H9 (cell line): ENCODE measurements around the gene EXOC2. TPM values are rescaled to one million over a fixed set of nuclear protein-coding genes. Genes with fewer than 3 reads are reported as not detected.

Experiments
- DNase-seq: peaks from one replicate; pipeline ENCODE4 v3.0.0-alpha.2; 2017
- H2AFZ ChIP-seq: one replicate; pipeline ENCODE4 v1.6.1; 2013; ENCODE audit warnings: mild to moderate bottlenecking, low read length, control low read depth, moderate library complexity
- H2AK5ac ChIP-seq: 2 replicates; pipeline ENCODE4 v1.6.1; 2013; ENCODE audit warnings: low read length, control low read depth, mixed read lengths; ENCODE audit not compliant: insufficient read length
- H2BK120ac ChIP-seq: one replicate; pipeline ENCODE4 v1.6.1; 2013; ENCODE audit warnings: low read depth, mild to moderate bottlenecking, low read length, control low read depth, inconsistent platforms; ENCODE audit not compliant: poor library complexity, severe bottlenecking
- H2BK12ac ChIP-seq: 2 replicates; pipeline ENCODE4 v1.6.1; 2013; ENCODE audit warnings: low read length, control low read depth, mixed read lengths, low read depth; ENCODE audit not compliant: insufficient read length
- H2BK15ac ChIP-seq: 2 replicates; pipeline ENCODE4 v1.6.1; 2013; ENCODE audit warnings: low read depth, low read length, control low read depth
- H2BK20ac ChIP-seq: one replicate; pipeline ENCODE4 v1.6.1; 2013; ENCODE audit warnings: low read depth, mild to moderate bottlenecking, low read length, control low read depth, inconsistent platforms; ENCODE audit not compliant: poor library complexity, severe bottlenecking
- H2BK5ac ChIP-seq: 2 replicates; pipeline ENCODE4 v1.6.1; 2013; ENCODE audit warnings: low read length, control low read depth, mixed read lengths; ENCODE audit not compliant: insufficient read length
- H3K14ac ChIP-seq: 2 replicates; pipeline ENCODE4 v1.6.1; 2013; ENCODE audit warnings: low read length, control low read depth; ENCODE audit not compliant: insufficient read depth
- H3K18ac ChIP-seq: 2 replicates; pipeline ENCODE4 v1.6.1; 2013; ENCODE audit warnings: low read depth, mild to moderate bottlenecking, mixed read lengths, low read length, control low read depth; ENCODE audit not compliant: insufficient read length
- H3K23ac ChIP-seq: 2 replicates; pipeline ENCODE4 v1.6.1; 2013; ENCODE audit warnings: low read length, control low read depth, mixed read lengths, low read depth; ENCODE audit not compliant: insufficient read length
- H3K23me2 ChIP-seq: 2 replicates; pipeline ENCODE4 v1.6.1; 2013; ENCODE audit warnings: low read depth, mild to moderate bottlenecking, mixed read lengths, low read length, control low read depth; ENCODE audit not compliant: insufficient read length, poor library complexity, severe bottlenecking
- H3K27ac ChIP-seq: 2 replicates; pipeline ENCODE4 v1.5.1; 2013; ENCODE audit warnings: low read length, control low read depth, mixed read lengths, low read depth; ENCODE audit not compliant: insufficient read length
- H3K27me3 ChIP-seq: 2 replicates; pipeline ENCODE4 v1.6.1; 2013; ENCODE audit warnings: low read length, control low read depth, inconsistent platforms; ENCODE audit not compliant: insufficient read depth
- H3K4ac ChIP-seq: 2 replicates; pipeline ENCODE4 v1.6.1; 2013; ENCODE audit warnings: low read depth, mild to moderate bottlenecking, control low read depth, inconsistent platforms, low read length, moderate library complexity
- H3K4me1 ChIP-seq: 2 replicates; pipeline ENCODE4 v1.6.1; 2013; ENCODE audit warnings: low read length, control low read depth, inconsistent platforms; ENCODE audit not compliant: insufficient read depth
- H3K4me2 ChIP-seq: 2 replicates; pipeline ENCODE4 v1.6.1; 2013; ENCODE audit warnings: low read length, control low read depth, mixed read lengths; ENCODE audit not compliant: insufficient read length, insufficient read depth
- H3K56ac ChIP-seq: 2 replicates; pipeline ENCODE4 v1.6.1; 2013; ENCODE audit warnings: low read depth, mild to moderate bottlenecking, mixed read lengths, low read length, control low read depth; ENCODE audit not compliant: insufficient read length
- H3K79me1 ChIP-seq: 2 replicates; pipeline ENCODE4 v1.6.1; 2013; ENCODE audit warnings: low read depth, mild to moderate bottlenecking, moderate library complexity, low read length, control low read depth, inconsistent platforms; ENCODE audit not compliant: insufficient read depth, poor library complexity, severe bottlenecking
- H3K79me2 ChIP-seq: 2 replicates; pipeline ENCODE4 v1.6.1; 2013; ENCODE audit warnings: low read length, control low read depth, inconsistent platforms; ENCODE audit not compliant: insufficient read depth
- H3K9ac ChIP-seq: 2 replicates; pipeline ENCODE4 v1.6.1; 2013; ENCODE audit warnings: low read length, control low read depth, mixed read lengths; ENCODE audit not compliant: insufficient read length; ENCODE audit errors: extremely low read depth
- H3K9me3 ChIP-seq: one replicate; pipeline ENCODE4 v1.6.1; 2013; ENCODE audit warnings: low read depth, low read length, inconsistent platforms; ENCODE audit not compliant: control insufficient read depth
- H3T11ph ChIP-seq: one replicate; pipeline ENCODE4 v1.6.1; 2013; ENCODE audit warnings: mild to moderate bottlenecking, low read length, control low read depth, inconsistent platforms
- H4K20me1 ChIP-seq: one replicate; pipeline ENCODE4 v1.6.1; 2013; ENCODE audit not compliant: control insufficient read depth, insufficient read length, insufficient read depth
- H4K5ac ChIP-seq: 2 replicates; pipeline ENCODE4 v1.6.1; 2013; ENCODE audit warnings: low read depth, mild to moderate bottlenecking, mixed read lengths, low read length, control low read depth; ENCODE audit not compliant: insufficient read length
- H4K8ac ChIP-seq: replicated peaks from 2 replicates; pipeline ENCODE4 v1.6.1; 2013; ENCODE audit warnings: low read length, control low read depth, mixed read lengths, low read depth; ENCODE audit not compliant: insufficient read length
- H4K91ac ChIP-seq: 2 replicates; pipeline ENCODE4 v1.6.1; 2013; ENCODE audit warnings: low read depth, mild to moderate bottlenecking, moderate library complexity, mixed read lengths, low read length, control low read depth; ENCODE audit not compliant: insufficient read length
- H3K27ac Mint-ChIP-seq, 3 experiments: 2 replicates in 2 of 3; 3 replicates in 1 of 3; pipeline ENCODE4 v1.8.0; 2020 to 2021; ENCODE audit warnings: mixed read lengths in 3 of 3, mild to moderate bottlenecking in 1 of 3, moderate library complexity in 1 of 3
- H3K27me3 Mint-ChIP-seq: 2 replicates; pipeline ENCODE4 v1.8.0; 2021; ENCODE audit warnings: low read depth, mild to moderate bottlenecking, moderate library complexity, mixed read lengths
- H3K36me3 Mint-ChIP-seq, 3 experiments: 2 replicates in 2 of 3; 3 replicates in 1 of 3; pipeline ENCODE4 v1.8.0; 2020 to 2021; ENCODE audit warnings: low read depth in 3 of 3, mixed read lengths in 3 of 3; ENCODE audit not compliant: insufficient read depth in 1 of 3
- H3K4me1 Mint-ChIP-seq, 2 experiments: 2 replicates each; pipeline ENCODE4 v1.8.0; 2020; ENCODE audit warnings: mixed read lengths in 2 of 2
- H3K4me3 Mint-ChIP-seq, 2 experiments: 2 replicates in 1 of 2; 3 replicates in 1 of 2; pipeline ENCODE4 v1.8.0; 2020 to 2021; ENCODE audit warnings: mild to moderate bottlenecking in 2 of 2, mixed read lengths in 2 of 2, moderate library complexity in 1 of 2
- H3K9me3 Mint-ChIP-seq, 2 experiments: 2 replicates in 1 of 2; 3 replicates in 1 of 2; pipeline ENCODE4 v1.8.0; 2020; ENCODE audit warnings: mild to moderate bottlenecking in 2 of 2, mixed read lengths in 2 of 2, moderate library complexity in 1 of 2
- CTCF ChIP-seq: fragments of 200-600 bp; sonication (generic); conservative IDR thresholded peaks from 3 replicates; pipeline ENCODE4 v1.8.0; 2021; ENCODE audit warnings: antibody characterized with exemption, mild to moderate bottlenecking
- WGBS: extraction: QIAGEN DNeasy Blood & Tissue Kit; methylation state at CpG from one replicate; pipeline ENCODE4 v1.1.7; 2013; ENCODE audit warnings: missing lambda C conversion rate, low lambda C conversion rate, mixed read lengths; ENCODE audit not compliant: insufficient read length; ENCODE audit errors: extremely low coverage; 5-methylcytosine and 5-hydroxymethylcytosine counted together
- total RNA-seq: library from RNA; stranded (reverse); gene quantifications from 2 replicates; pipeline ENCODE4 v1.2.1, GENCODE V29; 2021

The EXOC2 gene
- total RNA-seq, 1 experiment from 2014 or later = 29.9 TPM

DNA sequence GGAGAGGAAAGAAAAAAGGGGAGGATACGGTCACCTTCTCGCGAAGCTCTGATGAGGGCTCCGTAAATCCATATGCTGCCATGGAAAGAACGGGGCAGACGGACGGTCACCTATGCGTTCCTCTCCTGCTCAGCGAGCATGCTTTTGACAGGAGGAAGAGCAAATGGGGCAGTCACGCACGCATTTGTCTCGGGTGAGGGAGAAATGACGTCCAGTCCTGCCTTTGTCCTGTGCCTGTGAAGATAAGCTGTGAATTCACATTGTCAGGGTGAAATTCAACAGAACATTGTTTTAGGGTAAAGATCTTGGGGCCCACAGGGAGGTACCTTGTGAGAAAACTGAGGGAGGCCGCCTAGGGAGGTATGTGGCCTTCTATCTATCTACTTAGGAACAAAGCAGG, 217.6 kb downstream of the EXOC2 start:
- TF ChIP-seq CTCF = no peak
- H4K5ac ChIP-seq = no peak overlapping the region
- no peak overlapping the region for H4K91ac ChIP-seq
- H3K36me3 Mint-ChIP-seq = no peaks in the 10 kb centered on the region
- H3K27ac ChIP-seq = no peak overlapping the region
- no peaks in the 10 kb centered on the region for H3K79me1 ChIP-seq
- no peak overlapping the region for H3K27ac Mint-ChIP-seq
- H2BK5ac ChIP-seq = no peak overlapping the region
- peaks cover 0 to 11% of the 10 kb centered on the region in 2 experiments; a peak in 1 of 5 replicates for H3K9me3 Mint-ChIP-seq
- H2AFZ ChIP-seq = no peak overlapping the region
- no peak overlapping the region for H2BK20ac ChIP-seq
- H3K4me2 ChIP-seq = no peak overlapping the region
- no peaks in the 10 kb centered on the region for H4K20me1 ChIP-seq
- H4K8ac ChIP-seq = no peak overlapping the region
- no peak overlapping the region for H2BK120ac ChIP-seq
- DNase-seq = no peak
- H3K27me3 ChIP-seq = no peaks in the 10 kb centered on the region
- H3K4me3 Mint-ChIP-seq = no peak overlapping the region
- H3K14ac ChIP-seq = no peak overlapping the region
- H3K79me2 ChIP-seq = no peaks in the 10 kb centered on the region
- H3K4me1 Mint-ChIP-seq = peaks cover 4 to 11% of the 10 kb centered on the region in 2 experiments; a peak in 2 of 4 replicates
- H2BK12ac ChIP-seq = no peak overlapping the region
- H3K27me3 Mint-ChIP-seq = no peaks in the 10 kb centered on the region; the same call in 1 of the 2 replicates
- H3K4me1 ChIP-seq = no peaks in the 10 kb centered on the region
- no peak overlapping the region for H3K18ac ChIP-seq
- H2AK5ac ChIP-seq = no peak overlapping the region
- H3K23ac ChIP-seq = no peak overlapping the region
- H3K9me3 ChIP-seq = no peaks in the 10 kb centered on the region
- H3K9ac ChIP-seq = no peak overlapping the region
- H3K23me2 ChIP-seq = no peaks in the 10 kb centered on the region
- H3K56ac ChIP-seq = no peak overlapping the region
- no peak overlapping the region for H2BK15ac ChIP-seq
- no peak overlapping the region for H3K4ac ChIP-seq
- no peak overlapping the region for H3T11ph ChIP-seq
- WGBS = no CpG with 5 or more reads among the region's 14 CpGs
